UCSD-AML1 (cell line): ENCODE measurements around the gene GADD45B.
"Not testable (repeated sequence)": the region's sequence is repeated elsewhere in the genome, so short reads cannot be mapped to it uniquely, and the experiment has no call there.

Experiments
- DNase-seq: peaks from one replicate; lab custom pipeline; 2025; ENCODE audit not compliant: unreplicated experiment; lab: John Stamatoyannopoulos, UW

Gene GADD45B

GRCh38 chr19:2443785-2444182 lies 32.1 kb upstream of the GADD45B start:
- no peak for DNase-seq

DNA sequence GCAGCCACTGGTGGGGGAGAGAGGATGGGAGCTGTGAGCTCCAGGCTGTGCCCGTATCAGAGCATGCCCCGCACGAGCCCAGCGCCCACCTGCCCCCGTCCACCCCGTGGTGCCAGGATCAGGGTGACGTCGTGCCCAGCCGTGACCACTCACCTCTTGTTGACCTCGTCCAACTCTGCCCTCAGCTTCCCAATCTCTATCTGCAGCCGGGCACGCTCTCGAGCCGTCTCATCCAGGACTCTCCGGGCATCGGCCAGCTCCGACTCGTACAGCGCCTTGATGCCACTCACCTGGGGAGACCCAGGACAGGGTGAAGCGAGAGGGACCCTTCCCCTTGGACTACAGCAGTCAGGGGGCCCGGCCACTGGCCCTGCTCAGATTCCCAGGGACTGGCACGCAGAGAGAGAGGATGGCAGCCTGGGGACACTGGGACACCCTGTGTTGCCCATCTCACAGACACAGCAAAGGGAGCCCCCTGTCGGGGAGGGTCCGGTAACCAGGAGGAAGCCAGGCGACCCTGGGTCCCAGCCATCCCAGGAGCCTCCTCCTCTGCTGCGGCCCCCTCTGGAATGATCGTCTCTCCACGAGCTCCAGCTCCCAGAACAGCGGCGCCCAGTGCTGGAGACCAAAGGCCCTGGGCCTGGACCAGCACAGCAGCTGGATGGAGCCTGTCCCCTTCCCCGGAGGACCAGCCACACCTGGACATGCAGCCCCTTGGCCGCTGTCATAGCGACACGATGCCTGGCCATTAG lies 31.5 kb upstream of the GADD45B start:
- no peak for DNase-seq

DNA sequence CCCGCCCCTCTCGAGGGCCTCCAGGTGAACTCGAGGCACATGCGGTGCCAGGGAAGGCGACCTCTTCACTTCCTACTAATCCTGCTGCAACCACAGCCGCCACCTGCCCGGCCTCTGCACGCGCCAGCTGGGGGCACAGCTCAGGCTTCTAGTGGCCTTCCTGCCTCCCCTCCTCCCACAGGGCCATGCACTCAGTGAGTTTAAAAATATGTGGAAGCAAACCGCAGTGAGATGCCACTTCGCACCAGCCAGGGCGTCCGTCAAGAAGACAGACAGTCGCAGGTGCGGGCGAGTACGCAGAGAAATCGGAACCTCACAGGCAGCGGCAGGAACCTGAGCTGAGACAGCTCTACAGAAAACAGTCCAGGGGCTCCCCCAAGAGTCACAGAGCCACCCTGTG lies 29.5 kb upstream of the GADD45B start:
- DNase-seq = peak; percentile 71

GRCh38 chr19:2449019-2449418 lies 26.9 kb upstream of the GADD45B start:
- DNase-seq = no peak

DNA sequence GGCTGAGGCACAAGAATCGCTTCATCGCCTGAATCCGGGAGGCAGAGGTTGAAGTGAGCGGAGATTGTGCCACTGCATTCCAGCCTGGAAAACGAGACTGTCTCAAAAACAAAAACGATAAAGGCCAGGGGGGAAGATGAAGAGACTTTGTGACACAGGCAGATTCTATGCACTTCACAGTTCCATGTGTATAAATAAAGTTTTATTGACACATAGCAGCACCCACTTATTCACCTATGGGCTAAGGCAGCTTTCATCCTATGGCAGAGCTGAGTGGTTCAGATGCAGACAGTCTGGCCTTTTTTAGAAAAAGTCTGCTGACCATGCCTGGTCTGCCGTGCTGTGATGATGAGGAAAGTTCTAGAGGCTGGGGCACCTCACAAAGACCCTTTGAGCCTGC lies 24.8 kb upstream of the GADD45B start:
- DNase-seq = no peak

DNA sequence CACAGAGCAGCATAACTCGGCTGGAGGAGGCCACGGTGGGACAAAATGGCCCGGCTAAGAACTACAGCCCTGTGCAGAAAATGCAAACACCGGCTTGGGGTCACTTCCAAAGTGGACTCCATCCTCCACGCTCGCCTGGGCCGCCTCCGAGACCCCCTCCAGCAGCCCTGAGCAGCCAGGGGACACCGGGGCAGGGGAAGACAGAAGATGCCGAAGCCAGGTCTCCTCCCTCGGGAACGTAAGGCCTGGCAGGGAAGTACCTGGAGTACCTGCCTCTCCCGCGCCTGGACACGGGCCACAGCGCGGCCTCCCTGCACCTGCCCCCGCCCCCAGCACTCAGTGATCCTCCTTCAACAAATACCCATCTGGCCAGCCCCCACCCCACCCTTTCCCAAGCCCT lies 24.2 kb upstream of the GADD45B start:
- DNase-seq = no peak

DNA sequence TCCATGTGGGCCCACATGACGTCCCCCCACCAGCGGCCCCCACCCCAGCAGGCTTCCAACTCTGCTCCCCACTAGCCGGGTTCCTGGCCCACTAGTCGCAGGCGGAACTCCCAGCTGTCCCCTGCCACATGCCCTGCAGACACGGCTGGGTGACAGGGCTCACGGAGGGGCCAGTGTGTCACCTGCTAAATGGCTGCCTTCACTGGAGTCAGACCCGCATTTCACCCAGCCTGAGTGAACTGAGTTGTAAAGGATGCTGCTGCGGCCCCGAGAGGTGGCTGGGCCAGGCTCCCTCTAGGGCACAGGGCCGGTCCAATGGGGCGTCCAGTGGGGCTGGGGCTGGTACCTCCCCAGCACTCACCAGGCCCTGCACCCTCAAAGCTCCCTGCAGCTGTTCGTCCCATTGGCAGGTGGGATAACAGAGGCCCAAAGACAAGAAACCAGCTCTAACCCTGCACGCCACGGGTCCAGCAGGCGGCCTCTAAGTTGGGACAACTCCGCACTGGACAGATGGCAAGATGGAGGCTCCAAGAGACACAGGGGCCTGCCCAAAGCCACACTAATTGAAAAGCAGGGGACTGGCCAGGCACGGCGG lies 22.4 kb upstream of the GADD45B start:
- DNase-seq = no peak

GRCh38 chr19:2454199-2454961 lies 21.5 kb upstream of the GADD45B start:
- DNase-seq = no peak

GRCh38 chr19:2454962-2455850 lies 20.7 kb upstream of the GADD45B start:
- DNase-seq = no peak

- peak; percentile 29 for DNase-seq
These were observed 19.9 kb upstream of the GADD45B start for GRCh38 chr19:2455851-2456570.

GRCh38 chr19:2457394-2458037 lies 18.4 kb upstream of the GADD45B start:
- no peak for DNase-seq

DNA sequence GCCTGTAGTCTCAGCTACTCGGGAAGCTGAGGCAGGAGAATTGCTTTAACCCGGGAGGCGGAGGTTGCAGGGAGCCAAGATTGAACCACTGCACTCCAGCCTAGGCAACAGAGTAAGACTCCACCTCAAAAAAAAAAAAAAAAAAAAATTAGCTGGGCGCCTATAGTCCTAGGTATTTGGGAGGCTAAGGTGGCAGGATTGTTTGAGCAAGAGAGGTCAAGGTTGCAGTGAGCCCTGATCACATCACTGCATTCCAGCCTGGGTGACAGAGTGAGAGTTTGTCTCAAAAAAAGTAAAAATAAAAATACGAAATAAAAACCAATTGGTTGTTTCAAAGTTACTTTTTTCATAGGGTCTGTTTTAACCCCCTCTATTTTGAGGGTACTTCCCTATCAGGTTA lies 17.9 kb upstream of the GADD45B start:
- DNase-seq = no peak

DNA sequence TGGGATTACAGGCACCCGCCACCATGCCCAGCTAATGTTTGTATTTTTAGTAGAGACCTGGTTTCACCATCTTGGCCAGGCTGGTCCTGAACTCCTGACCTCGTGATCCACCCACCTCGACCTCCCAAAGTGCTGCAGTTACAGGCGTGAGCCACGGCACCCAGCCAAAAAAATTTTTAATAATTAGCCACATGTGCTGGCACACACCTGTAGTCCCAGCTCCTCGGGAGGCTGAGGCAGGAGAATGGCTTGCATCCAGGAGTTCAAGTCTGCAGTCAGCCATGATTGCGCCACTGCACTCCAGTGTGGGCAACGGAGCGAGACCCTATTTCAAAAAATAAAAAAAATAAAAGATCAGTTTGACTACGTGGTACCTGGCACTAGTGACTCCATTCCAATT lies 17.2 kb upstream of the GADD45B start:
- not testable (repeated sequence) for DNase-seq

GRCh38 chr19:2460245-2460644 lies 15.7 kb upstream of the GADD45B start:
- no peak for DNase-seq

DNA sequence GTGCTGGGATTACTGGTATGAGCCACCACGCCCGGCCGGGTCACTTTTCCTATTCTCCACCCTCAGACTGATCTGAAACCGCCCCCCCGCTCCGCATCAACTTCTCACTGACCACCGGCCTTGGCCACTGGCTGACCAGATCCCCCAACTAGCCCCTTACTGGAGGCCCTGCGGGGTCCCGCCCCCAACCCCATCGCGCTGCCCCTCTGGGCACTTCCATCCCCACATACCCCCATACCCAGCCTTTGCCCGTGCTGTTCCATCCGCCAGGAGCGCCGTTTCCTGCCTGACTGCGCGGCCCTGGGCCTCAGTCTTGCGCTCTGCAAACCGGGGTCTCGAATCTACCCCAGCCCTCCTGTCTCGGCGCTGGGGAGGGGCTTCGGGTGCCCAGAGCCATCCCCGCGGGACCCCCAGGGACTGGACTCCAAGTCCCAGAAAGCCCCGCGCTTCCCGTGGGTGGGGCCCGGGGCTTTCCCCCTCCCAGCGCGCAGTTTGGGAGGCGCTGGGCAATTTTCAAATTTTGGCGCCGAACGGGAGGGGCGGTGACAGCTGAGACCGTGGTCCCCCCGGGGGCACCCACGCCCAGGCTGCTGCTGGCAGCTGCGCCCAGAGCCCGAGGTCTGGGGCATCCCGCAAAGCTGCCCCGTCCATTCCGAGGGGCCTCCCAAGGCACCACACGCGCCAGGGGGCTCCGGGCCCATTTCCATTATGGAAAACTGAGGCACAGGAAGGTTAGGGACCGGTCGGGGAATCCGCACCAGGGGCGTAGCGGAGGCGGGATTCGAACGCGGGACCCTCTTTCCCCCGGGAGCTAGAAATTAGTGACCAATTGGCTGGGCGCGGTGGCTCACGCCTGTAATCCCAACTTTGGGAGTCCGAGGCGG lies 13.9 kb upstream of the GADD45B start:
- DNase-seq = no peak

- no peak for DNase-seq
These were observed 13.1 kb upstream of the GADD45B start for GRCh38 chr19:2462635-2463421.

GRCh38 chr19:2463694-2464093 lies 12.2 kb upstream of the GADD45B start:
- not testable (repeated sequence) for DNase-seq

GRCh38 chr19:2464389-2464788 lies 11.5 kb upstream of the GADD45B start:
- no peak for DNase-seq
